WTC11 (cell line): ENCODE data around the gene CTSG. TPM values are rescaled to one million over a fixed set of nuclear protein-coding genes. Genes with fewer than 3 reads are reported as not detected.

ENCODE experiments used
- ATAC-seq: fragments of 200-7000 bp; cut with Tn5 transposase; 2 replicates; pipeline ENCODE4 v1.10.0; 2021; ENCODE audit warnings: mild to moderate bottlenecking, moderate library complexity
- CTCF ChIA-PET: fragments of 300-600 bp; sonication (Branson Sonifier 250); formaldehyde crosslinking; loops from one replicate; lab custom pipeline; 2021; ENCODE audit warnings: antibody characterized with exemption; lab: Charles Lee
- POLR2A ChIA-PET: fragments of 350-600 bp; sonication (Branson Sonifier 250); formaldehyde crosslinking; loops from one replicate; lab custom pipeline; 2021; ENCODE audit warnings: antibody characterized with exemption; lab: Charles Lee
- DNase-seq: peaks from one replicate; pipeline ENCODE4 v3.0.0; 2021; ENCODE audit warnings: low spot score
- H3K27ac Mint-ChIP-seq: 2 replicates; pipeline ENCODE4 v1.8.0; 2021; ENCODE audit warnings: mixed read lengths
- H3K27me3 Mint-ChIP-seq: 2 replicates; pipeline ENCODE4 v1.8.0; 2021; ENCODE audit warnings: low read depth, mild to moderate bottlenecking, moderate library complexity, mixed read lengths
- H3K36me3 Mint-ChIP-seq: 2 replicates; pipeline ENCODE4 v1.8.0; 2021; ENCODE audit warnings: mixed read lengths
- H3K4me1 Mint-ChIP-seq: 2 replicates; pipeline ENCODE4 v1.8.0; 2022; ENCODE audit warnings: mixed read lengths
- H3K4me3 Mint-ChIP-seq: 2 replicates; pipeline ENCODE4 v1.8.0; 2021; ENCODE audit warnings: mild to moderate bottlenecking, moderate library complexity, mixed read lengths
- H3K9me3 Mint-ChIP-seq: 2 replicates; pipeline ENCODE4 v1.8.0; 2021; ENCODE audit warnings: mixed read lengths
- ARID4B ChIP-seq: sonication (generic); formaldehyde crosslinking; IDR thresholded peaks from 2 replicates; pipeline ENCODE4 v1.8.0; 2023; ENCODE audit warnings: missing genetic modification reagents, mild to moderate bottlenecking, borderline replicate concordance
- ERG ChIP-seq: fragments of 250-450 bp; sonication (Bioruptor Pico); IDR thresholded peaks from 2 replicates; pipeline ENCODE4 v1.8.0; 2021; ENCODE audit warnings: mild to moderate bottlenecking
- FOXJ3 ChIP-seq: sonication (generic); formaldehyde crosslinking; IDR thresholded peaks from 2 replicates; pipeline ENCODE4 v1.9.0; 2021; ENCODE audit warnings: missing genetic modification reagents, mild to moderate bottlenecking, borderline replicate concordance
- FOXK1 ChIP-seq: sonication (generic); formaldehyde crosslinking; IDR thresholded peaks from 2 replicates; pipeline ENCODE4 v1.8.0; 2022; ENCODE audit warnings: mild to moderate bottlenecking, moderate library complexity, missing genetic modification reagents
- FOXP1 ChIP-seq: sonication (generic); formaldehyde crosslinking; IDR thresholded peaks from 2 replicates; pipeline ENCODE4 v1.8.0; 2022; ENCODE audit warnings: missing genetic modification reagents, mild to moderate bottlenecking, moderate library complexity, borderline replicate concordance
- GABPB1 ChIP-seq: sonication (generic); formaldehyde crosslinking; IDR thresholded peaks from 2 replicates; pipeline ENCODE4 v1.8.1; 2023; ENCODE audit warnings: mild to moderate bottlenecking, missing genetic modification reagents
- GTF2I ChIP-seq: fragments of 250-450 bp; sonication (Bioruptor Pico); conservative IDR thresholded peaks from 2 replicates; pipeline ENCODE4 v1.4.0; 2021; ENCODE audit warnings: mild to moderate bottlenecking
- IRF2 ChIP-seq: sonication (generic); formaldehyde crosslinking; IDR thresholded peaks from 2 replicates; pipeline ENCODE4 v1.8.0; 2022; ENCODE audit warnings: low read depth, missing genetic modification reagents, borderline replicate concordance
- MYBL2 ChIP-seq: sonication (generic); formaldehyde crosslinking; IDR thresholded peaks from 2 replicates; pipeline ENCODE4 v1.8.1; 2023; ENCODE audit warnings: mild to moderate bottlenecking, moderate library complexity, missing genetic modification reagents
- NFYB ChIP-seq: sonication (generic); formaldehyde crosslinking; conservative IDR thresholded peaks from 2 replicates; pipeline ENCODE4 v1.8.0; 2022; ENCODE audit warnings: low read depth, missing genetic modification reagents
- PRDM15 ChIP-seq: sonication (generic); formaldehyde crosslinking; IDR thresholded peaks from 2 replicates; pipeline ENCODE4 v1.8.0; 2022; ENCODE audit warnings: missing genetic modification reagents
- RORB ChIP-seq: fragments of 250-450 bp; sonication (Bioruptor Pico); IDR thresholded peaks from 2 replicates; pipeline ENCODE4 v1.9.0; 2021; ENCODE audit warnings: mild to moderate bottlenecking
- TCF7 ChIP-seq: sonication (generic); formaldehyde crosslinking; IDR thresholded peaks from 2 replicates; pipeline ENCODE4 v1.8.0; 2022; ENCODE audit warnings: mild to moderate bottlenecking, low read depth, missing genetic modification reagents, moderate library complexity
- ZBTB43 ChIP-seq: sonication (generic); formaldehyde crosslinking; IDR thresholded peaks from 2 replicates; pipeline ENCODE4 v1.8.1; 2023; ENCODE audit warnings: mild to moderate bottlenecking, missing genetic modification reagents
- ZNF121 ChIP-seq: sonication (generic); formaldehyde crosslinking; IDR thresholded peaks from 2 replicates; pipeline ENCODE4 v1.8.0; 2023; ENCODE audit warnings: missing genetic modification reagents
- ZNF219 ChIP-seq: sonication (generic); formaldehyde crosslinking; IDR thresholded peaks from 2 replicates; pipeline ENCODE4 v1.8.0; 2023; ENCODE audit warnings: missing genetic modification reagents, mild to moderate bottlenecking, borderline replicate concordance
- ZNF396 ChIP-seq: fragments of 250-450 bp; sonication (Bioruptor Pico); IDR thresholded peaks from 2 replicates; pipeline ENCODE4 v1.8.0; 2021; ENCODE audit warnings: mild to moderate bottlenecking, moderate library complexity, borderline replicate concordance
- ZSCAN18 ChIP-seq: fragments of 250-450 bp; sonication (Bioruptor Pico); IDR thresholded peaks from 2 replicates; pipeline ENCODE4 v2.1.2; 2022; ENCODE audit warnings: mild to moderate bottlenecking, moderate library complexity
- total RNA-seq: library from RNA; stranded (reverse); gene quantifications from 3 replicates; pipeline ENCODE4 v1.2.3, GENCODE V29; 2021

Gene CTSG
- total RNA-seq, 1 experiment from 2014 or later, result not detected

- TF ChIP-seq ZSCAN18, result no peak
- no peak for TF ChIP-seq FOXK1 (CRISPR knock-in tag)
- TF ChIP-seq FOXJ3, result no peak
- no peak for TF ChIP-seq FOXP1 (CRISPR knock-in tag)
- TF ChIP-seq RORB, result no peak
- no peak for TF ChIP-seq GTF2I (CRISPR knock-in tag)
Measured at GRCh38 chr14:24613241-24613640, 37.2 kb upstream of the CTSG start (continued).

- ChIA-PET CTCF (no interaction called here), POLR2A (no interaction called here)
- Mint-ChIP-seq H3K4me3 (no peak overlapping the region), H3K4me1 (peaks cover 7% of the 10 kb centered on the region), H3K27ac (no peak overlapping the region), H3K27me3 (peaks cover 8% of the 10 kb centered on the region), H3K36me3 (no peaks in the 10 kb centered on the region), H3K9me3 (peaks cover 11% of the 10 kb centered on the region; the same call in 1 of the 2 replicates)
- ATAC-seq (no peak), DNase-seq (no peak)
- TF ChIP-seq TCF7 (no peak), ZNF121 (CRISPR knock-in tag) (no peak), NFYB (CRISPR knock-in tag) (no peak), ARID4B (no peak), PRDM15 (CRISPR knock-in tag) (no peak), ZNF396 (CRISPR knock-in tag) (no peak), MYBL2 (CRISPR knock-in tag) (no peak), IRF2 (CRISPR knock-in tag) (no peak)
Measured at GRCh38 chr14:24612196-24612595, 36.1 kb upstream of the CTSG start.

GRCh38 chr14:24609655-24610344 lies 33.8 kb upstream of the CTSG start, which contains the start of gene GZMH:
GZMH (minus strand) TSS chr14:24609685; CDS start chr14:24609613, 72 bp downstream.
- H3K9me3 Mint-ChIP-seq, result peaks cover 7% of the 10 kb centered on the region; the same call in 1 of the 2 replicates
- no peak for ATAC-seq
- peaks cover 9% of the 10 kb centered on the region for H3K4me1 Mint-ChIP-seq
- H3K27me3 Mint-ChIP-seq, result peaks cover 4% of the 10 kb centered on the region; the same call in 1 of the 2 replicates
- H3K27ac Mint-ChIP-seq, result no peak within 1 kb of the TSS
- H3K36me3 Mint-ChIP-seq, result no peaks in the 10 kb centered on the region
- ChIA-PET CTCF (no interaction called here), POLR2A (no interaction called here)
- DNase-seq, result no peak
- no peak within 1 kb of the TSS for H3K4me3 Mint-ChIP-seq
- TF ChIP-seq ERG (CRISPR knock-in tag) (no peak), ZNF219 (CRISPR knock-in tag) (no peak), GABPB1 (CRISPR knock-in tag) (no peak), ZNF121 (CRISPR knock-in tag) (no peak), ZBTB43 (CRISPR knock-in tag) (no peak)
